A549 (cell line): ENCODE measurements around the gene TRIO. TPM values are rescaled to one million over a fixed set of nuclear protein-coding genes. Genes with fewer than 3 reads are reported as not detected.

Source experiments
- ATAC-seq, 2 experiments: fragments of 200-7000 bp in 1 of 2; fragments of >200 bp in 1 of 2; cut with Nextera tagmentation in 1 of 2; cut with Tn5 transposase in 1 of 2; 3 replicates each; pipeline versions ENCODE4 v1.8.0 to v1.9.1; 2018 to 2020; ENCODE audit warnings: mild to moderate bottlenecking in 1 of 2, moderate library complexity in 1 of 2
- CTCF ChIA-PET: fragments of 300-600 bp; sonication (Branson Sonifier 250); formaldehyde crosslinking; extraction: SDS; loops from one replicate; lab custom pipeline; 2021; ENCODE audit warnings: antibody characterized with exemption, inconsistent platforms; lab: Yijun Ruan, JAX
- POLR2A ChIA-PET: fragments of 350-600 bp; formaldehyde crosslinking; extraction: SDS; loops from one replicate; lab custom pipeline; 2021; ENCODE audit warnings: antibody characterized with exemption, inconsistent platforms; lab: Yijun Ruan, JAX
- DNase-seq, 2 experiments: peaks; one replicate each; pipeline versions ENCODE4 v3.0.0 to v3.0.0-alpha.2; 2011 to 2016; ENCODE audit warnings: low read depth in 1 of 2, low spot score in 1 of 2
- FAIRE-seq: peaks from 2 replicates; lab custom pipeline; 2011; peaks lifted over from hg19 to GRCh38; lab: Jason Lieb, UNC
- H3K27ac ChIP-seq, 2 experiments: fragments of >200 bp; sonication (Bioruptor Twin); formaldehyde crosslinking; 3 replicates each; pipeline ENCODE4 v1.5.1; 2016 to 2017
- H3K4me1 ChIP-seq: fragments of >200 bp; sonication (Bioruptor Twin); formaldehyde crosslinking; 3 replicates; pipeline ENCODE4 v1.6.1; 2016
- H3K4me2 ChIP-seq: fragments of >200 bp; sonication (Bioruptor Twin); formaldehyde crosslinking; 3 replicates; pipeline ENCODE4 v1.6.1; 2016
- H3K4me3 ChIP-seq: fragments of >200 bp; sonication (Bioruptor Twin); formaldehyde crosslinking; 3 replicates; pipeline ENCODE4 v1.5.1; 2016
- H3K9me3 ChIP-seq: fragments of >200 bp; sonication (Bioruptor Twin); formaldehyde crosslinking; 3 replicates; pipeline ENCODE4 v1.6.1; 2016
- BHLHE40 ChIP-seq: IDR thresholded peaks from 2 replicates; pipeline ENCODE4 v1.6.1; 2012; ENCODE audit warnings: low read depth, low read length, inconsistent platforms
- CBX8 ChIP-seq: fragments of 200-600 bp; sonication (generic); IDR thresholded peaks from 2 replicates; pipeline ENCODE4 v1.6.1; 2016
- CHD2 ChIP-seq: fragments of 150-350 bp; IDR thresholded peaks from 2 replicates; pipeline ENCODE4 v1.6.1; 2014; ENCODE audit warnings: low read length; ENCODE audit not compliant: partially characterized antibody
- CTCF ChIP-seq: fragments of >200 bp; sonication (Bioruptor Twin); formaldehyde crosslinking; IDR thresholded peaks from 3 replicates; pipeline ENCODE4 v1.5.1; 2016
- EHF ChIP-seq: fragments of 250-450 bp; sonication (Bioruptor Pico); IDR thresholded peaks from 2 replicates; pipeline ENCODE4 v1.5.0; 2020; ENCODE audit warnings: mild to moderate bottlenecking
- FOSB ChIP-seq: fragments of 250-450 bp; sonication (Bioruptor Pico); IDR thresholded peaks from 2 replicates; pipeline ENCODE4 v1.5.0; 2020; ENCODE audit warnings: mild to moderate bottlenecking, moderate library complexity
- FOSL2 ChIP-seq, 2 experiments: fragments of 450-650 bp in 1 of 2; fragments of >200 bp in 1 of 2; sonication (Bioruptor Twin) in 1 of 2; formaldehyde crosslinking; IDR thresholded peaks; 2 replicates each; pipeline versions ENCODE4 v1.5.0 to v1.6.1; 2016 to 2020; ENCODE audit warnings: mild to moderate bottlenecking in 1 of 2, moderate library complexity in 1 of 2
- HMGXB4 ChIP-seq: fragments of 250-450 bp; sonication (Bioruptor Pico); IDR thresholded peaks from 2 replicates; pipeline ENCODE4 v1.5.0; 2021; ENCODE audit warnings: mild to moderate bottlenecking, moderate library complexity, borderline replicate concordance
- HOXA7 ChIP-seq: fragments of 250-450 bp; sonication (Bioruptor Pico); IDR thresholded peaks from 2 replicates; pipeline ENCODE4 v1.5.0; 2020; ENCODE audit warnings: mild to moderate bottlenecking, moderate library complexity
- JUNB ChIP-seq: fragments of >200 bp; sonication (Bioruptor Twin); formaldehyde crosslinking; IDR thresholded peaks from 2 replicates; pipeline ENCODE4 v1.6.1; 2016
- KDM5A ChIP-seq: fragments of 200-600 bp; sonication (generic); IDR thresholded peaks from 2 replicates; pipeline ENCODE4 v1.6.1; 2016; ENCODE audit warnings: antibody characterized with exemption, mild to moderate bottlenecking
- MAZ ChIP-seq: fragments of 150-350 bp; IDR thresholded peaks from 2 replicates; pipeline ENCODE4 v1.6.1; 2014; ENCODE audit warnings: antibody characterized with exemption, low read depth, low read length, borderline replicate concordance
- NPAS2 ChIP-seq: fragments of 250-450 bp; sonication (Bioruptor Pico); IDR thresholded peaks from 2 replicates; pipeline ENCODE4 v1.8.0; 2022; ENCODE audit warnings: mild to moderate bottlenecking, moderate library complexity, borderline replicate concordance
- REST ChIP-seq: fragments of 200-600 bp; sonication (generic); IDR thresholded peaks from 2 replicates; pipeline ENCODE4 v1.6.1; 2016; ENCODE audit warnings: antibody characterized with exemption, mild to moderate bottlenecking, moderate library complexity
- TFCP2L1 ChIP-seq: fragments of 250-450 bp; sonication (Bioruptor Pico); IDR thresholded peaks from 2 replicates; pipeline ENCODE4 v1.5.0; 2021; ENCODE audit warnings: mild to moderate bottlenecking
- ZNF302 ChIP-seq: fragments of 250-450 bp; sonication (Bioruptor Pico); IDR thresholded peaks from 2 replicates; pipeline ENCODE4 v1.9.0; 2021; ENCODE audit warnings: inconsistent platforms, mild to moderate bottlenecking, moderate library complexity
- ZSCAN20 ChIP-seq: fragments of 250-450 bp; sonication (Bioruptor Pico); IDR thresholded peaks from 2 replicates; pipeline ENCODE4 v1.8.0; 2022; ENCODE audit warnings: mild to moderate bottlenecking, moderate library complexity
- WGBS: methylation state at CpG from one replicate; pipeline ENCODE4 v1.1.6; 2017; ENCODE audit errors: missing lambda C conversion rate; 5-methylcytosine and 5-hydroxymethylcytosine counted together
- polyA plus RNA-seq, 4 experiments: library from polyadenylated mRNA; depleted of rRNA in 3 of 4; stranded (reverse); fragments of >200 nt; fragmentation: RNase III in 1 of 4; extraction: RNeasy Plus Mini Kit Qiagen cat#74134 plus additional on column Dnase treatment in 1 of 4; gene quantifications; 2 replicates in 3 of 4; 3 replicates in 1 of 4; pipeline ENCODE4 v1.2.3, GENCODE V29; 2011 to 2017

TRIO gene
- polyA plus RNA-seq, 2 of the 4 experiments (the other 2 are of a cell fraction) = 47.5 to 79.0 TPM

- FAIRE-seq (no peak), ATAC-seq (0 out of 6 replicates have a peak, but pooled peaks of 1 of the 2 experiments have one; percentile 34), DNase-seq (no peak)
- Histone ChIP-seq H3K4me3 (no peak overlapping the region), H3K4me1 (no peaks in the 10 kb centered on the region), H3K9me3 (peaks cover 2% of the 10 kb centered on the region; the same call in 1 of the 3 replicates), H3K27ac (no peak overlapping the region), H3K4me2 (no peak overlapping the region)
- POLR2A ChIA-PET = no interaction called here
- TF ChIP-seq ZNF302 (CRISPR knock-in tag) = no peak
- no peak for TF ChIP-seq TFCP2L1 (CRISPR knock-in tag)
- no peak for TF ChIP-seq FOSB (CRISPR knock-in tag)
- TF ChIP-seq FOSL2 (IDR thresholded peaks at IDR 0.05) = no peak
- no peak for TF ChIP-seq FOSL2 (CRISPR knock-in tag; IDR thresholded peaks at IDR 0.05)
- no peak for TF ChIP-seq KDM5A
- TF ChIP-seq CBX8 = no peak
- TF ChIP-seq REST = no peak
- TF ChIP-seq CHD2 = no peak
- no peak for TF ChIP-seq NPAS2 (CRISPR knock-in tag)
- no peak for TF ChIP-seq HMGXB4
- WGBS = 48% methylated on average over 1 of the region's 1 CpG
- CTCF ChIA-PET = interaction anchor here (0.7 to 1.0 kb wide), 2 partner anchors 19 to 117 kb away, joined by 3 read pairs; no protein-coding TSS in a partner anchor
Measured at GRCh38 chr5:14129123-14129522, 14.0 kb upstream of the TRIO start.

- POLR2A ChIA-PET = no interaction called here
- peak in 1 of 2 experiments; percentile 23; a peak in 2 of 6 replicates for ATAC-seq
- TF ChIP-seq ZSCAN20 (CRISPR knock-in tag) = no peak
- TF ChIP-seq JUNB = no peak
- TF ChIP-seq FOSL2 (IDR thresholded peaks at IDR 0.05) = no peak
- TF ChIP-seq FOSL2 (CRISPR knock-in tag; IDR thresholded peaks at IDR 0.05) = no peak
- Histone ChIP-seq H3K4me3 (no peak overlapping the region), H3K27ac (no peak overlapping the region), H3K4me2 (no peak overlapping the region), H3K4me1 (no peaks in the 10 kb centered on the region), H3K9me3 (peaks cover 13% of the 10 kb centered on the region; the same call in 2 of the 3 replicates)
- CTCF ChIA-PET = interaction anchor here (1.1 to 3.3 kb wide), 4 partner anchors 12 to 144 kb away, joined by 3 to 8 read pairs (median 6); partner anchors contain the start of gene TRIO
- no peak for DNase-seq
- no peak for FAIRE-seq
- 77% methylated on average over 6 of the region's 6 CpGs for WGBS
Measured at GRCh38 chr5:14131855-14132503, 11.2 kb upstream of the TRIO start.

- no peak overlapping the region for H3K4me3 ChIP-seq
- no peak for DNase-seq
- H3K4me1 ChIP-seq = no peaks in the 10 kb centered on the region
- no peak for FAIRE-seq
- WGBS = 48% methylated on average over 2 of the region's 2 CpGs
- ChIA-PET CTCF (interaction anchor here (1.3 to 3.3 kb wide), 3 partner anchors 10 to 137 kb away, joined by 3 to 8 read pairs (median 5); partner anchors contain the start of gene TRIO), POLR2A (no interaction called here)
- no peak overlapping the region for H3K27ac ChIP-seq
- peaks cover 13% of the 10 kb centered on the region; the same call in 2 of the 3 replicates for H3K9me3 ChIP-seq
- no peak for ATAC-seq
- no peak overlapping the region for H3K4me2 ChIP-seq
- TF ChIP-seq MAZ (no peak), EHF (CRISPR knock-in tag) (no peak), HOXA7 (CRISPR knock-in tag) (no peak), CHD2 (no peak), CTCF (no peak), BHLHE40 (no peak), HMGXB4 (no peak), REST (no peak)
Measured at GRCh38 chr5:14133394-14133793, 9.7 kb upstream of the TRIO start.
